ENCODE data around the gene MEX3D. TPM values are rescaled to one million over a fixed set of nuclear protein-coding genes. Genes with fewer than 3 reads are reported as not detected.
A peak's percentile ranks its signal among the peaks of the same experiment; 100 is the strongest.

MEX3D gene
- total RNA-seq, 1 donor from 2014 or later = 21.4 TPM

DNA sequence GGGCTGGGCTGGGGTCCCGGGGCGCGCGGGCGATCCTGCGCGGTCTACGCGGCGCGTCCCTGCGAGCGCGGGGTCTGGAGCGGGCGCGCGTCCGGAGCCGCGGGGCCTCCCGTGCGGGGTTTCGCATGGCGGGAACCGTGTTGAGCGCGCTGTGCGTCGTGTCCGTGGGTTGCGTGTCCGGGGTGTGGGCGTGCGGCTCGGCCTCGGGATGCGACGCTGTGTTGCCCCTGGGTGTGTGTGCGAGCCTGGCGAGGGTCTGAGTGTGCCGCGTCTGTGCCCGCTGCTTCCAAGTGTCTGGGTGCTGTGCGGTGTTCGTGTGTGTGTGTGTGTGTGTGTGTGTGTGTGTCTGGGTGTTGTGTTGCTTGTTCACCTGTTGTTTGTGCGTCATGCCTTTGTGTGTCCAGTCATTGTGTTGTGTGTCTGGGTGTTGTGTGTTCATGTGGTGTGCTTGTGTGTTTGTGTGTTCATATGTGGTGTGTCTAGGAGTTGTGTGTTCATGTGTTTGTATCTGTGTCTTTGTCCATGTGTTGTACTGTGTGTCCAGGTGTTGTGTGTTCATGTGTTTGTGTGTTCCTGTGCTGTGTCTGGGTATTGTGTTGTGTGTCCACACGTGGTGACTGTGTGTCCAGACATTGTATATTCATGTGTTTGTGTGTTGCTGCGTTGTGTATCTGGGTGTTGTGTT is 43.7 kb downstream of the MEX3D start:
- TF ChIP-seq POLR2AphosphoS5 (IDR thresholded peaks at IDR 0.05; ENCODE audit: insufficient read depth in 1 of 2, low read depth in 1 of 2) = no peak
- TF ChIP-seq POLR2A (IDR thresholded peaks at IDR 0.05) = no peak
- TF ChIP-seq, protein P1, sequence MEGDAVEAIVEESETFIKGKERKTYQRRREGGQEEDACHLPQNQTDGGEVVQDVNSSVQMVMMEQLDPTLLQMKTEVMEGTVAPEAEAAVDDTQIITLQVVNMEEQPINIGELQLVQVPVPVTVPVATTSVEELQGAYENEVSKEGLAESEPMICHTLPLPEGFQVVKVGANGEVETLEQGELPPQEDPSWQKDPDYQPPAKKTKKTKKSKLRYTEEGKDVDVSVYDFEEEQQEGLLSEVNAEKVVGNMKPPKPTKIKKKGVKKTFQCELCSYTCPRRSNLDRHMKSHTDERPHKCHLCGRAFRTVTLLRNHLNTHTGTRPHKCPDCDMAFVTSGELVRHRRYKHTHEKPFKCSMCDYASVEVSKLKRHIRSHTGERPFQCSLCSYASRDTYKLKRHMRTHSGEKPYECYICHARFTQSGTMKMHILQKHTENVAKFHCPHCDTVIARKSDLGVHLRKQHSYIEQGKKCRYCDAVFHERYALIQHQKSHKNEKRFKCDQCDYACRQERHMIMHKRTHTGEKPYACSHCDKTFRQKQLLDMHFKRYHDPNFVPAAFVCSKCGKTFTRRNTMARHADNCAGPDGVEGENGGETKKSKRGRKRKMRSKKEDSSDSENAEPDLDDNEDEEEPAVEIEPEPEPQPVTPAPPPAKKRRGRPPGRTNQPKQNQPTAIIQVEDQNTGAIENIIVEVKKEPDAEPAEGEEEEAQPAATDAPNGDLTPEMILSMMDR (IDR thresholded peaks at IDR 0.05) = no peak
- no peaks in the 10 kb centered on the region for H3K27me3 ChIP-seq
- DNase-seq (ENCODE audit: extremely low spot score in 2 of 2) = no peak
- peak overlapping the region; percentile 40 to 59 for H3K4me3 ChIP-seq
- no peaks in the 10 kb centered on the region for H3K9me3 ChIP-seq
- intact Hi-C loops (cut with DNase I) = no loop called here
- H3K27ac ChIP-seq = peak overlapping the region; percentile 88
- peaks cover 36% of the 10 kb centered on the region for H3K4me1 ChIP-seq
- no peaks in the 10 kb centered on the region for H3K36me3 ChIP-seq

DNA sequence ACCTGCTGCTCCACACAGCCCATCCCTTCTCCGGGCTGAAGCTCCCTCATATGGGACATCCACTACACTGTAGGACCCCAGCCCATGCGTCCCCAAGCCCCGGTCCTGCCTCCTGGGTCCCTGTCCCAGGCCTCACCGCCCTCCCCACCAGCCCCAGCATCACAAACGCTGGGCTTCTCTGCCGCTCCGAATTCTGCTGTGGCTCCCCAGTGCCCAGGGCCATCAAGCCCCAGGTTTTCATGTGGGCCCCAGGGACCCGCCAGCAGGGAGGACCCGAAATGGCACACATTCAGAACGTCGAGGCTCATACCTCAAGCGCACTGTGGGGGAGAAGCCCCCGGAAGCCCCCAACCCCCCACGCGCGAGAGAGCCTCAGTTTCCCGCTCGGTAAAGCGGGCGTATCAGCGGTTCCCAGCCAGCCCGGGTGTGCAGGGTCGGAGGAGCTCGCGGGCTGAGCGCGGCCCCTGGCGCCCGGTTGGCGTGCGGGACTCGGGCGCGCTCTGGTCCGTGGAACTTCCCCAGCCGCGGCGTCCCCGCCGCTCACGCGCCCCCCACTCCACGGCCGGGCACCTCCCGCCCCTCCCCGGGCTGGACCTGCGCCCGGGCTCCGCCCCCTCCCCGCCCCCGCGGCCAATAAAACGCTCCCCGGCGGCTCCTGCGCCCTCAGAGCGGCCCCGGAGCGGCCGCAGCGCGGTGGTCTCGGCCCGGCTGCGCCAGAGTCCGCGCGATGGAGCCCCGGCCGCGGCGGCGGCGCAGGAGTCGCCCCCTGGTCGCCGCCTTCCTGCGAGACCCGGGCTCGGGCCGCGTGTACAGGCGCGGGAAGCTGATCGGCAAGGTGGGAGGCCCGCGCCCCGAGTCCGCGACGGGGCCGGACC is 44.5 kb downstream of the MEX3D start, which contains the start of gene PLK5:
PLK5 (plus strand) TSS at position 666 of the 875 bp plus-strand sequence. CDS start 2,920 bp downstream, outside the sequence.
- TF ChIP-seq POLR2A (IDR thresholded peaks at IDR 0.05) (peak in 1 of 2 donors; percentile 62), POLR2AphosphoS5 (IDR thresholded peaks at IDR 0.05; ENCODE audit: insufficient read depth in 1 of 2, low read depth in 1 of 2) (no peak)
- intact Hi-C loops (cut with DNase I) = no loop called here
- Histone ChIP-seq H3K36me3 (no peaks in the 10 kb centered on the region), H3K27ac (peak within 1 kb of the TSS; percentile 88), H3K4me3 (peak within 1 kb of the TSS; percentile 40 to 59), H3K27me3 (no peaks in the 10 kb centered on the region), H3K9me3 (no peaks in the 10 kb centered on the region), H3K4me1 (peaks cover 36% of the 10 kb centered on the region)
- no peak for DNase-seq (ENCODE audit: extremely low spot score in 2 of 2)

DNA sequence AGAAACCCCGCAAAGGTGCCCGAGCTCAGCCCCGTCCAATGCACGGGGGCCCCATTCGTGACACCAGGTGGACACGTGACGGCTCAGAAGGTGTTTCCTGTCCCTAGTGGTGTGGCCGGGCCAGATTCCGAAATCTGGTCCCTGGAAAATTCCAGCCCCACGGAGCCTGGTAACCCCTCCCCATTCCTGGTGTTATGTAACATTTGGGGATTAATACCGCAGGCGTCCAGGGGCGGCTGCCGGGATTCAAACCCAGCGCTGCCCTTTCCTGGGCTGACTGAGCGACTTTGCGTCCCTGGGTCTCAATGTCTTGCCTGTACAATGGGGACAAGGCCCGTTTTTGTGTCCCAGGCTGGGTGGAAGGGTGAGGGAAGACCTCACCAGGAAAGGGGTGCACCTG is 45.3 kb downstream of the MEX3D start:
- Histone ChIP-seq H3K27ac (peak overlapping the region; percentile 88), H3K27me3 (no peaks in the 10 kb centered on the region), H3K4me1 (peaks cover 36% of the 10 kb centered on the region), H3K9me3 (no peaks in the 10 kb centered on the region), H3K36me3 (no peaks in the 10 kb centered on the region), H3K4me3 (no peak overlapping the region)
- TF ChIP-seq POLR2A (IDR thresholded peaks at IDR 0.05) (no peak), POLR2AphosphoS5 (IDR thresholded peaks at IDR 0.05; ENCODE audit: insufficient read depth in 1 of 2, low read depth in 1 of 2) (no peak)
- TF ChIP-seq, protein P1 (IDR thresholded peaks at IDR 0.05) = no peak
- DNase-seq (ENCODE audit: extremely low spot score in 2 of 2) = no peak
- intact Hi-C loops (cut with DNase I) = no loop called here

DNA sequence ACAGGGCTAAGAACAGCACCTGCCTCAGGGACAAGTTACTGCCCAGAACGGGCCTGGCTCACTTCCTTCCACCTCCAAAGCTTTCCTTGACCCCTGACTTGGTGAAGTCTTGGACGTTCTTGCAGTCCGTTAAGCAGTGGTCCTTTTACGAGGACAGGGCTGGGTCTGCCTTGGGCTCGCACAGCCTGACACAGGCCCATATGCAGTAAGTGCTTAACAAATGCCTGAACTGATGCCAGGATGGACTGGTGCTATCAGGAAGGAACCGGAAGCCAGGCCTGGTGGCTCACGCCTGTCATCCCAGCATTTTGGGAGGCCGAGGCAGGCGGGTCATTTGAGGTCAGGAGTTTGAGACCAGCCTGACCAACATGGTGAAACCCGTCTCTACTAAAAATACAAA is 46.1 kb downstream of the MEX3D start:
- TF ChIP-seq POLR2AphosphoS5 (IDR thresholded peaks at IDR 0.05; ENCODE audit: insufficient read depth in 1 of 2, low read depth in 1 of 2) = no peak
- TF ChIP-seq, protein P1 (IDR thresholded peaks at IDR 0.05) = no peak
- TF ChIP-seq POLR2A (IDR thresholded peaks at IDR 0.05) = no peak
- no peak overlapping the region for H3K4me3 ChIP-seq
- H3K36me3 ChIP-seq = no peaks in the 10 kb centered on the region
- H3K27ac ChIP-seq = peak overlapping the region; percentile 88
- DNase-seq (ENCODE audit: extremely low spot score in 2 of 2) = no peak
- intact Hi-C loops (cut with DNase I) = no loop called here
- peaks cover 36% of the 10 kb centered on the region for H3K4me1 ChIP-seq
- H3K27me3 ChIP-seq = no peaks in the 10 kb centered on the region
- no peaks in the 10 kb centered on the region for H3K9me3 ChIP-seq

DNA sequence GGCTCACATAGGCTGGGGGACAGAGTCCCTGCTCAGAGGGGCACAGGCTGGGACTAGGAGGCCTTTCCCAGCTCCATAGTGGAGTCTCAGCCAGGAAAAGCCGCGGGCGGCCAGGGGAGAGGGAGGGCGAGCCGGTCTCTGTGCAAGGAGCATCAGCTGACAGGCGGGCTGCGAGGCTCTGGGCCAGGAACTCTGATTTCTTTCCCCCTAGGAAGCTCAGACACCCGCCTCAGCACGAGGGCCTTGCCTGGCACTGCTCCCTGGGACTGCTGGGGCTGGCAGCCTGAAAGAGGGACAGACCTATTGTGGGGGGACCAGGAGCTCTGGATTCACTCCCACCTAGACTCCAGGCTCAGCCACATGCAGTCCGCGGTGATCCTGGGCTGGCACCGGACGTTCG is 46.5 kb downstream of the MEX3D start:
- Histone ChIP-seq H3K9me3 (no peaks in the 10 kb centered on the region), H3K27me3 (no peaks in the 10 kb centered on the region), H3K4me1 (peaks cover 36% of the 10 kb centered on the region), H3K27ac (peak overlapping the region; percentile 88), H3K4me3 (no peak overlapping the region), H3K36me3 (no peaks in the 10 kb centered on the region)
- no peak for DNase-seq (ENCODE audit: extremely low spot score in 2 of 2)
- TF ChIP-seq, protein P1 (IDR thresholded peaks at IDR 0.05) = no peak
- TF ChIP-seq POLR2AphosphoS5 (IDR thresholded peaks at IDR 0.05; ENCODE audit: insufficient read depth in 1 of 2, low read depth in 1 of 2) = peak in 1 of 2 donors; percentile 61
- intact Hi-C loops (cut with DNase I) = no loop called here

Measured in vagina (tissue), 2 donors.